IMR-90 (cell line): ENCODE measurements around the gene RCHY1. TPM values are rescaled to one million over a fixed set of nuclear protein-coding genes. Genes with fewer than 3 reads are reported as not detected.

Source experiments
- ATAC-seq: fragments of 200-7000 bp; cut with Tn5 transposase; 2 replicates; pipeline ENCODE4 v1.9.1; 2020; ENCODE audit warnings: low read depth, mild to moderate bottlenecking, moderate library complexity
- BruUV-seq: library from RNA; stranded (reverse); fragments of 400-500 nt; replicated peaks from 2 replicates; lab custom pipeline; 2021; lab: Mats Ljungman, UMichigan
- CTCF ChIA-PET: fragments of 300-600 bp; formaldehyde crosslinking; extraction: SDS; loops from one replicate; lab custom pipeline; 2021; ENCODE audit warnings: antibody characterized with exemption; lab: Yijun Ruan, JAX
- POLR2A ChIA-PET: fragments of 300-600 bp; sonication (Branson Sonifier 250); formaldehyde crosslinking; loops from one replicate; lab custom pipeline; 2022; ENCODE audit warnings: antibody characterized with exemption; ENCODE audit not compliant: unreplicated experiment; lab: Charles Lee
- DNase-seq: peaks from one replicate; pipeline ENCODE4 v3.0.0; 2013
- H2AFZ ChIP-seq: replicated peaks from 2 replicates; pipeline ENCODE3; 2013; ENCODE audit warnings: low read length, mild to moderate bottlenecking; ENCODE audit not compliant: poor library complexity
- H2AK5ac ChIP-seq: 2 replicates; pipeline ENCODE4 v1.6.1; 2013; ENCODE audit warnings: low read depth, low read length, inconsistent platforms
- H2AK9ac ChIP-seq: replicated peaks from 2 replicates; pipeline ENCODE3; 2013; ENCODE audit warnings: mild to moderate bottlenecking, low read depth, low read length, moderate library complexity; ENCODE audit not compliant: poor library complexity
- H2BK120ac ChIP-seq: 2 replicates; pipeline ENCODE4 v1.6.1; 2013; ENCODE audit warnings: low read depth, low read length, inconsistent platforms
- H2BK15ac ChIP-seq: 3 replicates; pipeline ENCODE4 v1.6.1; 2013; ENCODE audit warnings: low read depth, low read length, inconsistent platforms
- H2BK20ac ChIP-seq: 2 replicates; pipeline ENCODE4 v1.6.1; 2013; ENCODE audit warnings: low read depth, mild to moderate bottlenecking, inconsistent platforms, low read length, moderate library complexity
- H2BK5ac ChIP-seq: 2 replicates; pipeline ENCODE4 v1.6.1; 2013; ENCODE audit warnings: mild to moderate bottlenecking, low read depth, low read length, inconsistent platforms; ENCODE audit not compliant: poor library complexity, severe bottlenecking
- H3K14ac ChIP-seq: replicated peaks from 2 replicates; pipeline ENCODE4 v1.6.1; 2013; ENCODE audit warnings: low read depth, low read length, inconsistent platforms
- H3K18ac ChIP-seq: 2 replicates; pipeline ENCODE4 v1.6.1; 2013; ENCODE audit warnings: low read depth, low read length, control low read depth
- H3K23ac ChIP-seq: 2 replicates; pipeline ENCODE4 v1.6.1; 2013; ENCODE audit warnings: low read depth, low read length, inconsistent platforms
- H3K27ac ChIP-seq: 2 replicates; pipeline ENCODE4 v1.5.1; 2013; ENCODE audit warnings: mild to moderate bottlenecking, control low read depth, low read length; ENCODE audit not compliant: insufficient read depth
- H3K27me3 ChIP-seq: 2 replicates; pipeline ENCODE4 v1.6.1; 2013; ENCODE audit warnings: low read length; ENCODE audit not compliant: control insufficient read depth, insufficient read depth
- H3K36me3 ChIP-seq: 2 replicates; pipeline ENCODE4 v1.6.1; 2013; ENCODE audit warnings: low read length, mixed read lengths; ENCODE audit not compliant: control insufficient read depth, insufficient read depth
- H3K4ac ChIP-seq: 2 replicates; pipeline ENCODE4 v1.6.1; 2013; ENCODE audit warnings: low read depth, low read length, inconsistent platforms
- H3K4me1 ChIP-seq: 2 replicates; pipeline ENCODE4 v1.6.1; 2013; ENCODE audit warnings: low read length, mixed read lengths; ENCODE audit not compliant: control insufficient read depth, insufficient read depth
- H3K4me2 ChIP-seq: 2 replicates; pipeline ENCODE4 v1.6.1; 2013; ENCODE audit warnings: low read depth, mild to moderate bottlenecking, control low read depth, low read length, moderate library complexity
- H3K4me3 ChIP-seq: 2 replicates; pipeline ENCODE4 v1.5.1; 2013; ENCODE audit warnings: low read depth, mild to moderate bottlenecking, control low read depth, low read length, moderate library complexity; ENCODE audit not compliant: insufficient read depth
- H3K56ac ChIP-seq: 2 replicates; pipeline ENCODE4 v1.6.1; 2013; ENCODE audit warnings: low read length, inconsistent platforms; ENCODE audit not compliant: insufficient read depth; ENCODE audit errors: extremely low read depth
- H3K79me1 ChIP-seq, 2 experiments: 2 replicates each; pipeline ENCODE4 v1.6.1; 2013; ENCODE audit warnings: low read length in 2 of 2, inconsistent platforms in 1 of 2, low read depth in 1 of 2
- H3K9ac ChIP-seq: 2 replicates; pipeline ENCODE4 v1.6.1; 2013; ENCODE audit warnings: low read depth, low read length, control low read depth
- H3K9me1 ChIP-seq: 2 replicates; pipeline ENCODE4 v1.6.1; 2013; ENCODE audit warnings: low read length, inconsistent platforms; ENCODE audit not compliant: insufficient read depth
- H3K9me3 ChIP-seq: 2 replicates; pipeline ENCODE4 v1.6.1; 2013; ENCODE audit warnings: low read length; ENCODE audit not compliant: control insufficient read depth, insufficient read depth
- H4K20me1 ChIP-seq: 2 replicates; pipeline ENCODE4 v1.6.1; 2013; ENCODE audit warnings: low read length, inconsistent platforms; ENCODE audit not compliant: insufficient read depth
- H4K5ac ChIP-seq: 2 replicates; pipeline ENCODE4 v1.6.1; 2013; ENCODE audit warnings: mild to moderate bottlenecking, low read depth, low read length, control low read depth
- H4K8ac ChIP-seq, 2 experiments: 2 replicates each; pipeline ENCODE4 v1.6.1; 2013; ENCODE audit warnings: low read depth in 2 of 2, low read length in 2 of 2, control low read depth in 1 of 2, inconsistent platforms in 1 of 2
- H4K91ac ChIP-seq: 2 replicates; pipeline ENCODE4 v1.6.1; 2013; ENCODE audit warnings: low read depth, low read length, inconsistent platforms; ENCODE audit not compliant: insufficient read depth
- BHLHE40 ChIP-seq: fragments of 150-350 bp; IDR thresholded peaks from 2 replicates; pipeline ENCODE4 v1.6.1; 2016; ENCODE audit warnings: mild to moderate bottlenecking, low read depth, low read length
- CEBPB ChIP-seq: IDR thresholded peaks from 2 replicates; pipeline ENCODE4 v1.6.1; 2012; ENCODE audit warnings: low read depth, low read length, improper control_type of control experiment
- CTCF ChIP-seq: conservative IDR thresholded peaks from 2 replicates; pipeline ENCODE4 v1.5.1; 2012; ENCODE audit warnings: mild to moderate bottlenecking, low read depth, low read length, improper control_type of control experiment
- FOS ChIP-seq: fragments of 150-350 bp; IDR thresholded peaks from 2 replicates; pipeline ENCODE4 v1.6.1; 2016; ENCODE audit warnings: low read depth, low read length
- MAZ ChIP-seq: IDR thresholded peaks from 2 replicates; pipeline ENCODE4 v1.6.1; 2012; ENCODE audit warnings: low read depth, mild to moderate bottlenecking, low read length, improper control_type of control experiment, moderate library complexity, borderline replicate concordance
- MXI1 ChIP-seq: IDR thresholded peaks from 2 replicates; pipeline ENCODE4 v1.6.1; 2012; ENCODE audit warnings: low read depth, mild to moderate bottlenecking, low read length, moderate library complexity, borderline replicate concordance
- NFE2L2 ChIP-seq: fragments of 150-350 bp; IDR thresholded peaks from 2 replicates; pipeline ENCODE4 v1.6.1; 2016; ENCODE audit warnings: low read depth, mild to moderate bottlenecking, low read length
- POLR2A ChIP-seq: IDR thresholded peaks from 2 replicates; pipeline ENCODE4 v1.6.1; 2012; ENCODE audit warnings: mild to moderate bottlenecking, low read depth, low read length
- RCOR1 ChIP-seq: IDR thresholded peaks from 2 replicates; pipeline ENCODE4 v1.6.1; 2012; ENCODE audit warnings: mild to moderate bottlenecking, low read length, improper control_type of control experiment; ENCODE audit not compliant: insufficient replicate concordance
- RFX5 ChIP-seq: IDR thresholded peaks from 2 replicates; pipeline ENCODE4 v1.8.0; 2012; ENCODE audit warnings: low read depth, mild to moderate bottlenecking, low read length, moderate library complexity
- WGBS, 2 experiments: methylation state at CpG; one replicate each; pipeline versions ENCODE4 v1.1.5 to v1.1.7; 2013; ENCODE audit warnings: missing lambda C conversion rate in 2 of 2; ENCODE audit not compliant: insufficient read length in 1 of 2; ENCODE audit errors: extremely low coverage in 2 of 2; 5-methylcytosine and 5-hydroxymethylcytosine counted together
- dilution Hi-C: fragments of 300-500 bp; cut with HindIII; formaldehyde crosslinking; loops from one replicate; pipeline ENCODE4 v1.14.3; 2018; ENCODE audit warnings: low sequenced_read_pairs; ENCODE audit not compliant: unreplicated experiment
- in situ Hi-C: fragments of 300-500 bp; cut with MboI; formaldehyde crosslinking; loops from 3 replicates; pipeline ENCODE4 v1.14.3; 2019; ENCODE audit warnings: low sequenced_read_pairs, inconsistent platforms, mixed read lengths
- intact Hi-C: fragments of 100-400 bp; cut with micrococcal nuclease; formaldehyde crosslinking; loops from 2 replicates; pipeline ENCODE4 v1.10.0; 2022
- polyA plus RNA-seq, 3 experiments: library from polyadenylated mRNA; depleted of rRNA; stranded (reverse); fragments of >200 nt; gene quantifications; 2 replicates each; pipeline ENCODE4 v1.2.3, GENCODE V29; 2012; ENCODE audit warnings: low replicate concordance in 1 of 3
- total RNA-seq: library from RNA; depleted of rRNA; stranded (reverse); fragments of >200 nt; gene quantifications from 2 replicates; pipeline ENCODE4 v1.2.3, GENCODE V29; 2012
- TF ChIP-seq, protein P1 (sequence below): fragments of 150-350 bp; IDR thresholded peaks from 2 replicates; pipeline ENCODE4 v1.6.1; 2016; ENCODE audit warnings: low read depth, mild to moderate bottlenecking, low read length, moderate library complexity, borderline replicate concordance

The RCHY1 gene
- total and polyA plus RNA-seq, 2 of the 4 experiments (the other 2 are of a cell fraction): 20.1 to 22.4 TPM

GRCh38 chr4:75545526-75545925, 31.3 kb upstream of the RCHY1 start:
- Histone ChIP-seq H3K9me1 (peaks cover 3% of the 10 kb centered on the region; the same call in 1 of the 2 replicates), H3K4ac (no peak overlapping the region), H3K4me2 (no peak overlapping the region), H3K56ac (no peak overlapping the region), H3K79me1 (no peaks in the 10 kb centered on the region), H3K27me3 (no peaks in the 10 kb centered on the region), H3K27ac (no peak overlapping the region), H3K4me3 (no peak overlapping the region), H2BK15ac (no peak overlapping the region), H2AK5ac (no peak overlapping the region), H3K18ac (no peak overlapping the region), H3K36me3 (no peaks in the 10 kb centered on the region), H3K4me1 (no peaks in the 10 kb centered on the region), H4K5ac (no peak overlapping the region), H4K91ac (no peak overlapping the region), H2BK20ac (no peak overlapping the region), H3K9me3 (peaks cover 2% of the 10 kb centered on the region; the same call in 1 of the 2 replicates), H2AFZ (peak overlapping the region; percentile 1), H4K8ac (no peak overlapping the region), H3K9ac (no peak overlapping the region), H2AK9ac (no peak overlapping the region), H3K14ac (no peak overlapping the region), H2BK5ac (no peak overlapping the region), H2BK120ac (no peak overlapping the region), H3K23ac (no peak overlapping the region), H4K20me1 (no peaks in the 10 kb centered on the region)
- peak; percentile 65 for DNase-seq
- dilution Hi-C loops: no loop called here
- WGBS, 2 experiments: 100% methylated on average over 1 of the region's 5 CpGs; no CpG with 5 or more reads in 1 of the 2 experiments
- intact Hi-C loops: no loop called here
- TF ChIP-seq POLR2A (no peak), CTCF (no peak), MAZ (no peak), FOS (no peak), RFX5 (no peak), RCOR1 (no peak), CEBPB (no peak), BHLHE40 (no peak), NFE2L2 (no peak), MXI1 (no peak)
- TF ChIP-seq, protein P1, sequence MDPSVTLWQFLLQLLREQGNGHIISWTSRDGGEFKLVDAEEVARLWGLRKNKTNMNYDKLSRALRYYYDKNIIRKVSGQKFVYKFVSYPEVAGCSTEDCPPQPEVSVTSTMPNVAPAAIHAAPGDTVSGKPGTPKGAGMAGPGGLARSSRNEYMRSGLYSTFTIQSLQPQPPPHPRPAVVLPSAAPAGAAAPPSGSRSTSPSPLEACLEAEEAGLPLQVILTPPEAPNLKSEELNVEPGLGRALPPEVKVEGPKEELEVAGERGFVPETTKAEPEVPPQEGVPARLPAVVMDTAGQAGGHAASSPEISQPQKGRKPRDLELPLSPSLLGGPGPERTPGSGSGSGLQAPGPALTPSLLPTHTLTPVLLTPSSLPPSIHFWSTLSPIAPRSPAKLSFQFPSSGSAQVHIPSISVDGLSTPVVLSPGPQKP: no peak
- POLR2A ChIA-PET: no interaction called here
- no TSS peak for BruUV-seq
- ATAC-seq: no peak
- in situ Hi-C loops: no loop called here
- CTCF ChIA-PET: no interaction called here
